GM23248 (cell line): ENCODE measurements around the gene HAGHL. TPM values are rescaled to one million over a fixed set of nuclear protein-coding genes. Genes with fewer than 3 reads are reported as not detected.
A peak's percentile ranks its signal among the peaks of the same experiment; 100 is the strongest.

Experiments used
- DNase-seq: peaks from one replicate; pipeline ENCODE4 v3.0.0-alpha.2; 2015
- H2AFZ ChIP-seq: fragments of 200-600 bp; sonication (generic); 2 replicates; pipeline ENCODE4 v1.6.1; 2016; ENCODE audit warnings: antibody characterized with exemption
- H3F3A ChIP-seq: fragments of 200-600 bp; sonication (generic); 2 replicates; pipeline ENCODE4 v1.6.1; 2016; ENCODE audit warnings: mild to moderate bottlenecking, antibody characterized with exemption, mixed run types; ENCODE audit not compliant: insufficient read depth
- H3K27ac ChIP-seq: fragments of 200-600 bp; sonication (generic); 2 replicates; pipeline ENCODE4 v1.5.1; 2016; ENCODE audit warnings: mild to moderate bottlenecking
- H3K27me3 ChIP-seq: fragments of 200-600 bp; sonication (generic); replicated peaks from 2 replicates; pipeline ENCODE4 v1.6.1; 2016; ENCODE audit warnings: mild to moderate bottlenecking; ENCODE audit not compliant: insufficient read depth
- H3K36me3 ChIP-seq: fragments of 200-600 bp; sonication (generic); 2 replicates; pipeline ENCODE4 v1.6.1; 2016; ENCODE audit warnings: low read depth, mild to moderate bottlenecking
- H3K4me1 ChIP-seq: fragments of 200-600 bp; sonication (generic); 2 replicates; pipeline ENCODE4 v1.6.1; 2016; ENCODE audit warnings: mild to moderate bottlenecking; ENCODE audit not compliant: insufficient read depth
- H3K4me2 ChIP-seq: fragments of 200-600 bp; sonication (generic); one replicate; pipeline ENCODE4 v1.6.1; 2016; ENCODE audit warnings: mild to moderate bottlenecking; ENCODE audit not compliant: unreplicated experiment
- H3K4me3 ChIP-seq: fragments of 200-600 bp; sonication (generic); 2 replicates; pipeline ENCODE4 v1.5.1; 2016; ENCODE audit warnings: mild to moderate bottlenecking
- H3K79me2 ChIP-seq: fragments of 200-600 bp; sonication (generic); 2 replicates; pipeline ENCODE4 v1.6.1; 2016; ENCODE audit warnings: mild to moderate bottlenecking; ENCODE audit not compliant: insufficient read depth
- H3K9ac ChIP-seq: fragments of 200-600 bp; sonication (generic); 2 replicates; pipeline ENCODE4 v1.6.1; 2016; ENCODE audit warnings: mild to moderate bottlenecking
- H3K9me2 ChIP-seq: fragments of 200-600 bp; sonication (generic); 2 replicates; pipeline ENCODE4 v1.6.1; 2016; ENCODE audit warnings: mixed run types, mild to moderate bottlenecking, moderate library complexity; ENCODE audit not compliant: insufficient read depth
- H3K9me3 ChIP-seq: fragments of 200-600 bp; sonication (generic); one replicate; pipeline ENCODE4 v1.6.1; 2017; ENCODE audit warnings: low read depth
- H4K20me1 ChIP-seq: fragments of 200-600 bp; sonication (generic); 2 replicates; pipeline ENCODE4 v1.6.0; 2016; ENCODE audit not compliant: insufficient read depth
- EZH2 ChIP-seq: fragments of 200-600 bp; sonication (generic); IDR thresholded peaks from 2 replicates; pipeline ENCODE4 v1.6.1; 2018; ENCODE audit warnings: antibody characterized with exemption, mild to moderate bottlenecking; ENCODE audit not compliant: insufficient read depth, poor library complexity, severe bottlenecking
- EZH2phosphoT487 ChIP-seq: fragments of 200-600 bp; sonication (generic); IDR thresholded peaks from 2 replicates; pipeline ENCODE4 v1.6.1; 2018; ENCODE audit warnings: antibody characterized with exemption, moderate library complexity, mild to moderate bottlenecking, low read depth; ENCODE audit not compliant: insufficient read depth
- WGBS, 2 experiments: methylation state at CpG; one replicate each; pipeline ENCODE4 v1.1.6; 2015 to 2017; ENCODE audit warnings: low lambda C conversion rate in 2 of 2, low coverage in 1 of 2; ENCODE audit errors: missing lambda C conversion rate in 2 of 2; 5-methylcytosine and 5-hydroxymethylcytosine counted together
- in situ Hi-C: fragments of 300-500 bp; cut with MboI; formaldehyde crosslinking; loops from 2 replicates; pipeline ENCODE4 v1.15.0; 2020
- polyA plus RNA-seq: library from polyadenylated mRNA; unstranded; fragments of >200 nt; fragmentation: Nextera tagmentation; extraction: Ambion mirVana; gene quantifications from 2 replicates; pipeline ENCODE4 v1.2.1, GENCODE V29; 2016
- total RNA-seq: library from RNA; depleted of rRNA; stranded (reverse); fragments of >200 nt; shearing (Covaris generic); gene quantifications from 2 replicates; pipeline ENCODE4 v1.2.3, GENCODE V29; 2014

Gene HAGHL
- total and polyA plus RNA-seq, 2 experiments from 2014 or later, result 7.8 to 64.8 TPM

DNA sequence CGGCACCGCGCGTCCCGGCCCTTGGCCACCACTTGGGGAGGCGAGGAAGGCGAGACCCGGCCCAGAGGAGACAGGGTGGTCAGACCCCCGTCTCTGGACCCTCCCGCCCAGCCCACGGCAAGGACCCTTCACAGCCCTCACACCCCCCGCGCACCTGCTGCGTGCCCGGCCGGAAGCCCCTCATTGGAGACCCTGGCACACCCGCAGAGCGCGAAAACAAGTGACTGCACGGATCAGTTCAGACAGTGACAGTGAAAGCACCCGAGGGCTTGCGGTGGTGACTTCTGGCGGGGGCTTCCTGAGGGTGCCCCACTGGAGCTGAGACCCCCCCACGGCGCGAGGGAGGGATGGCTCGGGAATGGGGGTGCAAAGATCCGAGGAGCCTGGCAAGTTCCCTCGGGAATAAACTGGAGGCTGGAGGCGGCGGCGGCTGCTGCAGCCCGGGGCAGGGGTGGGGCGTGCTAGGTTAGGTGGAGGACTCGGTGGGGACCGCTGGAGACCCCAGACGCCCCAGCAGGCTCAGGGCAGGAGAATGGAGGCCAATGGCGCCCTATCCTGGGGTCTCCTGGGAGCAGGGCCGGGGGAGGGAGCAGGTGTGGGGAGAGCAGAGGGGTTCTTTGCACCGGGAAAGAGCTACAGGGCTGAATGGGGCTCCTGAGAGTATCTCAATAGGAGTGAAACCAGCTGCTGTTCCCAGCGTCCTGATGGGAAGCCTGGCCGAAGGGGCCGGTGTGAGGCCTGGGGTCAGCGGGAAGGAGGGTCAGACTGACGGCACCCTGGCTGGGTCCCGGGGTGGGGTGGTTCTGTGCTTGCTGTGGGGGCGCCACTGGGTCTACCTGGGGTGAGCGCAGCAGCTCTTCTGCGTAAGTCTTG lies 20.5 kb upstream of the HAGHL start:
- DNase-seq, result no peak

GRCh38 chr16:707062-707538 lies 19.8 kb upstream of the HAGHL start:
- no peaks in the 10 kb centered on the region for H3K9me3 ChIP-seq
- H3K9ac ChIP-seq, result no peak overlapping the region
- no peaks in the 10 kb centered on the region for H3F3A ChIP-seq
- no peak for TF ChIP-seq EZH2
- TF ChIP-seq EZH2phosphoT487, result no peak
- 32 to 36% methylated on average over 13 of the region's 14 CpGs for WGBS, 2 experiments
- DNase-seq, result no peak
- H4K20me1 ChIP-seq, result no peaks in the 10 kb centered on the region
- in situ Hi-C loops, result no loop called here
- no peaks in the 10 kb centered on the region for H3K79me2 ChIP-seq
- H3K4me3 ChIP-seq, result no peak overlapping the region
- H3K27me3 ChIP-seq, result peaks cover 38% of the 10 kb centered on the region
- no peak overlapping the region for H3K4me2 ChIP-seq
- H2AFZ ChIP-seq, result no peak overlapping the region
- peaks cover 5% of the 10 kb centered on the region; the same call in 1 of the 2 replicates for H3K4me1 ChIP-seq
- no peak overlapping the region for H3K27ac ChIP-seq
- no peaks in the 10 kb centered on the region for H3K9me2 ChIP-seq
- H3K36me3 ChIP-seq, result no peaks in the 10 kb centered on the region

More for the DNA sequence above, 20.5 kb upstream of the HAGHL start:
- H3K9me2 ChIP-seq, result no peaks in the 10 kb centered on the region
- no peak overlapping the region for H3K4me3 ChIP-seq
- WGBS, 2 experiments, result 5 to 6% methylated on average over 29 to 47 of the region's 49 CpGs
- peaks cover 45% of the 10 kb centered on the region for H3K27me3 ChIP-seq
- TF ChIP-seq EZH2phosphoT487 (no peak), EZH2 (peak; percentile 79)
- H3K9ac ChIP-seq, result no peak overlapping the region
- peaks cover 5% of the 10 kb centered on the region; the same call in 1 of the 2 replicates for H3K4me1 ChIP-seq
- in situ Hi-C loops, result no loop called here
- no peak overlapping the region for H2AFZ ChIP-seq
- no peaks in the 10 kb centered on the region for H3K36me3 ChIP-seq
- no peaks in the 10 kb centered on the region for H3K9me3 ChIP-seq
- H3K4me2 ChIP-seq, result no peak overlapping the region
- H3K27ac ChIP-seq, result no peak overlapping the region
- H3K79me2 ChIP-seq, result no peaks in the 10 kb centered on the region
- no peaks in the 10 kb centered on the region for H4K20me1 ChIP-seq
- no peaks in the 10 kb centered on the region for H3F3A ChIP-seq

DNA sequence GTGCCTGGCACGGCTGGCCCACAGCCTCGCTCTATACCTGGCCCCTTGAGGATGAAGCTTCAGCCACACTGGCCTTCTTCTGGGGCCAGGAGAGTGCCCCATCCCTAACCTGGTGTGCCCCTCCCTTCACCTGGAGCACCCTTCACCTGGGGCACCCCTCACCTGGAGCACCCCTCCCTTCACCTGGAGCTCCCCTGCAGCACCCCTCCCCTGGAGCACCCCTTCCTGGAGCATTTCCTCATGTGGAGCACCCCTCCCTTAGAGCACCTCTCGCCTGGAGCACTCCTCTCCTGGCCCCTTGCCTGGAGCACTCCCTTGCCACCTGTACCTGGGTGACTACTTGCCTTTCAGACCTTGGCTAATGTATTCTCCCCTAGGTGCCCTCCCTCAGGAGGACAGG lies 18.9 kb upstream of the HAGHL start:
- no peaks in the 10 kb centered on the region for H3K9me3 ChIP-seq
- H3K36me3 ChIP-seq, result no peaks in the 10 kb centered on the region
- H3K9me2 ChIP-seq, result no peaks in the 10 kb centered on the region
- 54 to 64% methylated on average over 3 of the region's 3 CpGs for WGBS, 2 experiments
- no peaks in the 10 kb centered on the region for H3K79me2 ChIP-seq
- peaks cover 11% of the 10 kb centered on the region; the same call in 1 of the 2 replicates for H3K4me1 ChIP-seq
- H3F3A ChIP-seq, result peaks cover 8% of the 10 kb centered on the region
- no peak overlapping the region for H3K27ac ChIP-seq
- no peak overlapping the region for H3K4me3 ChIP-seq
- no peak overlapping the region for H2AFZ ChIP-seq
- in situ Hi-C loops, result no loop called here
- no peak overlapping the region for H3K4me2 ChIP-seq
- H3K27me3 ChIP-seq, result peaks cover 29% of the 10 kb centered on the region
- no peaks in the 10 kb centered on the region for H4K20me1 ChIP-seq
- no peak for DNase-seq
- no peak overlapping the region for H3K9ac ChIP-seq
- TF ChIP-seq EZH2 (no peak), EZH2phosphoT487 (no peak)

- no peak overlapping the region for H3K9ac ChIP-seq
- DNase-seq, result no peak
- no peaks in the 10 kb centered on the region for H3K9me3 ChIP-seq
- H2AFZ ChIP-seq, result no peak overlapping the region
- no peaks in the 10 kb centered on the region for H3K79me2 ChIP-seq
- H3K4me3 ChIP-seq, result no peak overlapping the region
- H4K20me1 ChIP-seq, result no peaks in the 10 kb centered on the region
- 53 to 56% methylated on average over 4 of the region's 4 CpGs for WGBS, 2 experiments
- H3K27ac ChIP-seq, result no peak overlapping the region
- H3K4me2 ChIP-seq, result no peak overlapping the region
- in situ Hi-C loops, result no loop called here
- peaks cover 11% of the 10 kb centered on the region; the same call in 1 of the 2 replicates for H3K4me1 ChIP-seq
- no peaks in the 10 kb centered on the region for H3K36me3 ChIP-seq
- H3F3A ChIP-seq, result peaks cover 10% of the 10 kb centered on the region
- TF ChIP-seq EZH2phosphoT487 (no peak), EZH2 (no peak)
- H3K9me2 ChIP-seq, result no peaks in the 10 kb centered on the region
- peaks cover 24% of the 10 kb centered on the region for H3K27me3 ChIP-seq
Observed at GRCh38 chr16:708959-709358, 17.9 kb upstream of the HAGHL start.
